Measurements from ENCODE around the gene TNS3. TPM values are rescaled to one million over a fixed set of nuclear protein-coding genes. Genes with fewer than 3 reads are reported as not detected.

Gene TNS3
- total RNA-seq, 1 donor from 2014 or later, result 92.9 TPM

GRCh38 chr7:47624689-47625088 lies 42.8 kb upstream of the TNS3 start:
- Histone ChIP-seq H3K4me3 (ENCODE audit: insufficient read depth, low read depth, low read length) (no peak overlapping the region), H3K27me3 (ENCODE audit: insufficient read depth, low read length) (no peaks in the 10 kb centered on the region), H3K4me2 (ENCODE audit: low read length) (no peak overlapping the region), H3K4me1 (ENCODE audit: insufficient read depth, low read length) (peaks cover 14% of the 10 kb centered on the region), H3K9me3 (ENCODE audit: insufficient read depth, low read depth, low read length) (no peaks in the 10 kb centered on the region), H3K27ac (ENCODE audit: low read depth, low read length) (no peak overlapping the region), H4K20me1 (ENCODE audit: insufficient read depth, low read length) (no peaks in the 10 kb centered on the region), H2AFZ (ENCODE audit: low read depth, low read length) (no peak overlapping the region), H3K79me2 (ENCODE audit: insufficient read depth, low read length) (no peaks in the 10 kb centered on the region), H3K36me3 (ENCODE audit: insufficient read depth, low read length) (no peaks in the 10 kb centered on the region), H3K9ac (ENCODE audit: low read length) (no peak overlapping the region)
- DNase-seq (ENCODE audit: low read depth) (no peak), FAIRE-seq (no peak)
- H3K27ac Mint-ChIP-seq (ENCODE audit: unreplicated experiment), result no peak overlapping the region
- peaks cover 4% of the 10 kb centered on the region for H3K27me3 Mint-ChIP-seq (ENCODE audit: low read depth, unreplicated experiment)
- peaks cover 6% of the 10 kb centered on the region for H3K9me3 Mint-ChIP-seq (ENCODE audit: unreplicated experiment)
- TF ChIP-seq CTCF (IDR thresholded peaks at IDR 0.05; ENCODE audit: insufficient read depth, low read depth, low read length), result no peak
- TF ChIP-seq EZH2 (IDR thresholded peaks at IDR 0.05; ENCODE audit: insufficient read depth, low read length), result no peak
- peaks cover 13% of the 10 kb centered on the region for H3K4me1 Mint-ChIP-seq (ENCODE audit: low read depth, unreplicated experiment)
- H3K4me3 Mint-ChIP-seq (ENCODE audit: unreplicated experiment), result no peak overlapping the region
- H3K36me3 Mint-ChIP-seq (ENCODE audit: low read depth, unreplicated experiment), result peaks cover 2% of the 10 kb centered on the region

GRCh38 chr7:47622946-47623640 lies 41.2 kb upstream of the TNS3 start:
- peaks cover 2% of the 10 kb centered on the region for H3K36me3 Mint-ChIP-seq (ENCODE audit: low read depth, unreplicated experiment)
- H3K79me2 ChIP-seq (ENCODE audit: insufficient read depth, low read length), result no peaks in the 10 kb centered on the region
- H3K9me3 ChIP-seq (ENCODE audit: insufficient read depth, low read depth, low read length), result no peaks in the 10 kb centered on the region
- peaks cover 6% of the 10 kb centered on the region for H3K9me3 Mint-ChIP-seq (ENCODE audit: unreplicated experiment)
- H3K27me3 Mint-ChIP-seq (ENCODE audit: low read depth, unreplicated experiment), result peaks cover 4% of the 10 kb centered on the region
- peak overlapping the region; percentile 50 for H3K27ac Mint-ChIP-seq (ENCODE audit: unreplicated experiment)
- peaks cover 14% of the 10 kb centered on the region for H3K4me1 ChIP-seq (ENCODE audit: insufficient read depth, low read length)
- H2AFZ ChIP-seq (ENCODE audit: low read depth, low read length), result peak overlapping the region; percentile 53
- H3K27me3 ChIP-seq (ENCODE audit: insufficient read depth, low read length), result no peaks in the 10 kb centered on the region
- no peaks in the 10 kb centered on the region for H3K36me3 ChIP-seq (ENCODE audit: insufficient read depth, low read length)
- peaks cover 13% of the 10 kb centered on the region for H3K4me1 Mint-ChIP-seq (ENCODE audit: low read depth, unreplicated experiment)
- FAIRE-seq, result peak; percentile 83
- peak overlapping the region; percentile 52 for H3K27ac ChIP-seq (ENCODE audit: low read depth, low read length)
- peak; percentile 94 for DNase-seq (ENCODE audit: low read depth)
- no peak overlapping the region for H3K4me3 ChIP-seq (ENCODE audit: insufficient read depth, low read depth, low read length)
- H3K4me2 ChIP-seq (ENCODE audit: low read length), result peak overlapping the region; percentile 37
- no peak overlapping the region for H3K4me3 Mint-ChIP-seq (ENCODE audit: unreplicated experiment)
- H4K20me1 ChIP-seq (ENCODE audit: insufficient read depth, low read length), result no peaks in the 10 kb centered on the region
- peak overlapping the region; percentile 20 for H3K9ac ChIP-seq (ENCODE audit: low read length)
- TF ChIP-seq CTCF (IDR thresholded peaks at IDR 0.05; ENCODE audit: insufficient read depth, low read depth, low read length), result no peak
- TF ChIP-seq EZH2 (IDR thresholded peaks at IDR 0.05; ENCODE audit: insufficient read depth, low read length), result no peak

GRCh38 chr7:47622586-47622945 lies 40.7 kb upstream of the TNS3 start:
- Mint-ChIP-seq H3K4me1 (ENCODE audit: low read depth, unreplicated experiment) (peaks cover 13% of the 10 kb centered on the region), H3K4me3 (ENCODE audit: unreplicated experiment) (no peak overlapping the region), H3K27me3 (ENCODE audit: low read depth, unreplicated experiment) (peaks cover 4% of the 10 kb centered on the region), H3K27ac (ENCODE audit: unreplicated experiment) (peak overlapping the region; percentile 50), H3K9me3 (ENCODE audit: unreplicated experiment) (peaks cover 6% of the 10 kb centered on the region), H3K36me3 (ENCODE audit: low read depth, unreplicated experiment) (peaks cover 2% of the 10 kb centered on the region)
- no peak for DNase-seq (ENCODE audit: low read depth)
- Histone ChIP-seq H3K27me3 (ENCODE audit: insufficient read depth, low read length) (no peaks in the 10 kb centered on the region), H2AFZ (ENCODE audit: low read depth, low read length) (peak overlapping the region; percentile 53), H3K79me2 (ENCODE audit: insufficient read depth, low read length) (no peaks in the 10 kb centered on the region), H3K27ac (ENCODE audit: low read depth, low read length) (no peak overlapping the region), H3K9ac (ENCODE audit: low read length) (peak overlapping the region; percentile 20), H3K4me2 (ENCODE audit: low read length) (peak overlapping the region; percentile 37), H3K9me3 (ENCODE audit: insufficient read depth, low read depth, low read length) (no peaks in the 10 kb centered on the region), H3K4me1 (ENCODE audit: insufficient read depth, low read length) (peaks cover 14% of the 10 kb centered on the region), H3K4me3 (ENCODE audit: insufficient read depth, low read depth, low read length) (no peak overlapping the region), H4K20me1 (ENCODE audit: insufficient read depth, low read length) (no peaks in the 10 kb centered on the region), H3K36me3 (ENCODE audit: insufficient read depth, low read length) (no peaks in the 10 kb centered on the region)
- TF ChIP-seq EZH2 (IDR thresholded peaks at IDR 0.05; ENCODE audit: insufficient read depth, low read length), result no peak
- no peak for TF ChIP-seq CTCF (IDR thresholded peaks at IDR 0.05; ENCODE audit: insufficient read depth, low read depth, low read length)
- FAIRE-seq, result no peak
